ENCODE data around the gene CILP2.

DNA sequence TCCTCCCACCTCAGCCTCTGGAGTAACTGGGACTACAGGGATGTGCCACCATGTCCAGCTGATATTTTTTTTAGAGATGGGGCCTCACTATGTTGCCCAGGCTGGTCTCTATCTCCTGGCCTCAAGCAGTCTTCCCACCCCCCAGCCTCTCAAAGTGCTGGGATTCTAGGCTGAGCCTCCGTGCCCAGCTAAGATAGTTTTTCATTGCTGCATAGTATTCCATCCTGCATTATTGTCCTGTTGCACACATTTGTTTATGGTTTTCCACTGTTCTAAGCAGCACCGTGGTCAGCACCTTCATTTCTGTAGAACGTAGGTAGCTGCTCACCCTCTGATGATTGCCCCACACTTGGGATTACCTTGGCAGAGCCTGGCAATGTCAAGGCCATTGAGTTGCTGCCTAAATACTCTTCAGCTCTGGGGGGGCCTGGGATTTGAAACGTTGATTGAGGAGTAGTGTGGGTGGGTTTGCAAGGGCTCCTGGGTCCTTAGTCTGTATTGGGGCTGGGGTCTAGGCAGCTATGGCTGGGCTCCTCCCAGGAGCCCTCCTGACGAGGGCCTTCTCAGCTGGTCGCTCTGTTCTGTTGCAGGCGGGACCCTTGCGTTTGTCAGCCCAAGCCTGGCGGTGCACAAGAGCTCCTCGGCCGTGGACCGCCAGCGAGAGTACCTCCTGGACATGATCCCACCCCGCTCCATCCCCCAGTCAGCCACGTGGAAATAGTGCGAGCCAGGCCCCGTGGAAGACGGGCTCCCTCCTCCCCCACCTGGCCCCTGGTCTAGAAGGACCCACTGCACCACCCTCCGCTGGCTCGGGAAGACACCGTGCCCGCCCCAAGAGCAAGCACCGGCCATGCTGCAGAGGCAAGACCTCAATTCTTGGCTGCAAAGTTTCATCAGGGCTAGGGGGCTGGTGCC, 33.1 kb upstream of the CILP2 start:
- TF ChIP-seq CTCF (conservative IDR thresholded peaks at IDR 0.05; ENCODE audit: low read depth, low read length) (no peak), EZH2 (IDR thresholded peaks at IDR 0.05; ENCODE audit: low read length, unreplicated experiment) (no peak), EZH2phosphoT487 (IDR thresholded peaks at IDR 0.05; ENCODE audit: borderline replicate concordance, low read length) (no peak)

Measured in PC-3 (cell line).